Stimulated activated effector memory CD8-positive, alpha-beta T cell treated with anti-CD3 and anti-CD28 coated beads, Interleukin-12 subunit alpha, Interleukin-12 subunit beta, amount 100 ng/mL, for 72 hours (primary cell): ENCODE data around the gene KMT2C.
"Not testable (repeated sequence)": the region's sequence is repeated elsewhere in the genome, so short reads cannot be mapped to it uniquely, and the experiment has no call there.

ENCODE experiments used
- ATAC-seq: fragments of 150-1000 bp; cut with Tn5 transposase; 2 replicates; pipeline ENCODE4 v1.10.0; 2021
- DNase-seq, 2 donors: peaks; one replicate each; pipeline ENCODE4 v3.0.0; 2021 to 2022; ENCODE audit warnings: low spot score in 2 of 2
- H3K27ac Mint-ChIP-seq: one replicate; pipeline ENCODE4 v1.8.0; 2022; ENCODE audit warnings: mild to moderate bottlenecking, mixed read lengths
- H3K36me3 Mint-ChIP-seq: one replicate; pipeline ENCODE4 v1.8.0; 2022; ENCODE audit warnings: mild to moderate bottlenecking, mixed read lengths
- H3K4me1 Mint-ChIP-seq: one replicate; pipeline ENCODE4 v1.8.0; 2022; ENCODE audit warnings: mixed read lengths
- H3K4me3 Mint-ChIP-seq: one replicate; pipeline ENCODE4 v1.8.0; 2022; ENCODE audit warnings: mild to moderate bottlenecking, mixed read lengths
- H3K9me3 Mint-ChIP-seq: one replicate; pipeline ENCODE4 v1.8.0; 2022; ENCODE audit warnings: mixed read lengths

Gene KMT2C

GRCh38 chr7:152284998-152285397 is 150.8 kb downstream of the KMT2C start:
- not testable (repeated sequence) for H3K4me1 Mint-ChIP-seq, H3K9me3 Mint-ChIP-seq, H3K4me3 Mint-ChIP-seq, H3K27ac Mint-ChIP-seq, ATAC-seq, DNase-seq
- peaks cover 18% of the 10 kb centered on the region for H3K36me3 Mint-ChIP-seq

- H3K27ac Mint-ChIP-seq, H3K9me3 Mint-ChIP-seq, H3K4me1 Mint-ChIP-seq, ATAC-seq, H3K4me3 Mint-ChIP-seq, DNase-seq: not testable (repeated sequence)
- peaks cover 15% of the 10 kb centered on the region for H3K36me3 Mint-ChIP-seq
These were observed 158.1 kb downstream of the KMT2C start for GRCh38 chr7:152277687-152278086.

GRCh38 chr7:152270427-152270826 is 165.4 kb downstream of the KMT2C start:
- H3K27ac Mint-ChIP-seq, result not testable (repeated sequence)

GRCh38 chr7:152266859-152267258 is 168.9 kb downstream of the KMT2C start:
- not testable (repeated sequence) for ATAC-seq, H3K27ac Mint-ChIP-seq, H3K4me3 Mint-ChIP-seq, H3K9me3 Mint-ChIP-seq, DNase-seq
- peaks cover 12% of the 10 kb centered on the region for H3K4me1 Mint-ChIP-seq
- H3K36me3 Mint-ChIP-seq, result peaks cover 41% of the 10 kb centered on the region

More at GRCh38 chr7:152270427-152270826, 165.4 kb downstream of the KMT2C start:
- not testable (repeated sequence) for ATAC-seq, H3K4me3 Mint-ChIP-seq, H3K4me1 Mint-ChIP-seq, DNase-seq, H3K9me3 Mint-ChIP-seq
- peaks cover 42% of the 10 kb centered on the region for H3K36me3 Mint-ChIP-seq

GRCh38 chr7:152264915-152265314 is 170.9 kb downstream of the KMT2C start:
- H3K36me3 Mint-ChIP-seq, result peaks cover 36% of the 10 kb centered on the region
- not testable (repeated sequence) for H3K4me1 Mint-ChIP-seq, ATAC-seq, DNase-seq, H3K4me3 Mint-ChIP-seq, H3K27ac Mint-ChIP-seq, H3K9me3 Mint-ChIP-seq

- peak; percentile 21 for ATAC-seq
- H3K9me3 Mint-ChIP-seq, H3K27ac Mint-ChIP-seq, DNase-seq, H3K4me3 Mint-ChIP-seq: not testable (repeated sequence)
- peaks cover 41% of the 10 kb centered on the region for H3K36me3 Mint-ChIP-seq
- peaks cover 15% of the 10 kb centered on the region for H3K4me1 Mint-ChIP-seq
These were observed 173.7 kb downstream of the KMT2C start for GRCh38 chr7:152262146-152262545.

GRCh38 chr7:152259645-152260044 is 176.2 kb downstream of the KMT2C start:
- DNase-seq, H3K9me3 Mint-ChIP-seq, ATAC-seq, H3K4me3 Mint-ChIP-seq: not testable (repeated sequence)
- Mint-ChIP-seq H3K27ac (peak overlapping the region; percentile 9), H3K4me1 (peaks cover 23% of the 10 kb centered on the region), H3K36me3 (peaks cover 50% of the 10 kb centered on the region)

- not testable (repeated sequence) for DNase-seq, H3K27ac Mint-ChIP-seq, H3K4me1 Mint-ChIP-seq, ATAC-seq, H3K4me3 Mint-ChIP-seq, H3K9me3 Mint-ChIP-seq
- peaks cover 83% of the 10 kb centered on the region for H3K36me3 Mint-ChIP-seq
These were observed 188.0 kb downstream of the KMT2C start for GRCh38 chr7:152247851-152248250.

GRCh38 chr7:152245417-152245816 is 190.4 kb downstream of the KMT2C start:
- not testable (repeated sequence) for DNase-seq, H3K4me3 Mint-ChIP-seq, ATAC-seq, H3K4me1 Mint-ChIP-seq, H3K9me3 Mint-ChIP-seq, H3K27ac Mint-ChIP-seq
- peaks cover 62% of the 10 kb centered on the region for H3K36me3 Mint-ChIP-seq

- Mint-ChIP-seq H3K4me1 (peaks cover 17% of the 10 kb centered on the region), H3K36me3 (peaks cover 43% of the 10 kb centered on the region)
- H3K4me3 Mint-ChIP-seq, H3K27ac Mint-ChIP-seq, DNase-seq, H3K9me3 Mint-ChIP-seq, ATAC-seq: not testable (repeated sequence)
These were observed 192.3 kb downstream of the KMT2C start for GRCh38 chr7:152243464-152243863.

- Mint-ChIP-seq H3K36me3 (peaks cover 43% of the 10 kb centered on the region), H3K4me1 (peaks cover 17% of the 10 kb centered on the region), H3K27ac (peak overlapping the region; percentile 8)
- not testable (repeated sequence) for ATAC-seq, H3K9me3 Mint-ChIP-seq, DNase-seq, H3K4me3 Mint-ChIP-seq
These were observed 194.5 kb downstream of the KMT2C start for GRCh38 chr7:152241301-152241700.

GRCh38 chr7:152236306-152236705 is 199.5 kb downstream of the KMT2C start:
- ATAC-seq, H3K27ac Mint-ChIP-seq, H3K9me3 Mint-ChIP-seq, DNase-seq, H3K4me3 Mint-ChIP-seq: not testable (repeated sequence)
- peaks cover 67% of the 10 kb centered on the region for H3K36me3 Mint-ChIP-seq
- H3K4me1 Mint-ChIP-seq, result peaks cover 16% of the 10 kb centered on the region

GRCh38 chr7:152234421-152234820 is 201.4 kb downstream of the KMT2C start:
- H3K27ac Mint-ChIP-seq, result peak overlapping the region; percentile 45
- not testable (repeated sequence) for H3K4me3 Mint-ChIP-seq, H3K4me1 Mint-ChIP-seq, ATAC-seq, H3K9me3 Mint-ChIP-seq, DNase-seq
- peaks cover 85% of the 10 kb centered on the region for H3K36me3 Mint-ChIP-seq

- no peaks in the 10 kb centered on the region for H3K9me3 Mint-ChIP-seq
- no peak for ATAC-seq
- peaks cover 82% of the 10 kb centered on the region for H3K36me3 Mint-ChIP-seq
- no peak overlapping the region for H3K27ac Mint-ChIP-seq
- H3K4me1 Mint-ChIP-seq, result no peaks in the 10 kb centered on the region
- DNase-seq, result no peak
- no peak overlapping the region for H3K4me3 Mint-ChIP-seq
These were observed 204.7 kb downstream of the KMT2C start for GRCh38 chr7:152231089-152231488.

- DNase-seq, ATAC-seq, H3K4me3 Mint-ChIP-seq, H3K9me3 Mint-ChIP-seq, H3K4me1 Mint-ChIP-seq, H3K27ac Mint-ChIP-seq: not testable (repeated sequence)
- peaks cover 84% of the 10 kb centered on the region for H3K36me3 Mint-ChIP-seq
These were observed 216.2 kb downstream of the KMT2C start for GRCh38 chr7:152219556-152219955.

GRCh38 chr7:152208766-152209165 is 227.0 kb downstream of the KMT2C start:
- H3K27ac Mint-ChIP-seq, ATAC-seq, H3K9me3 Mint-ChIP-seq, H3K4me3 Mint-ChIP-seq, DNase-seq, H3K4me1 Mint-ChIP-seq: not testable (repeated sequence)
- H3K36me3 Mint-ChIP-seq, result peaks cover 55% of the 10 kb centered on the region

- H3K36me3 Mint-ChIP-seq, result peaks cover 65% of the 10 kb centered on the region
- H3K4me3 Mint-ChIP-seq, H3K4me1 Mint-ChIP-seq, H3K9me3 Mint-ChIP-seq, DNase-seq, H3K27ac Mint-ChIP-seq, ATAC-seq: not testable (repeated sequence)
These were observed 231.4 kb downstream of the KMT2C start for GRCh38 chr7:152204417-152204816.
